Measurements from ENCODE around the gene BMERB1.

DNA sequence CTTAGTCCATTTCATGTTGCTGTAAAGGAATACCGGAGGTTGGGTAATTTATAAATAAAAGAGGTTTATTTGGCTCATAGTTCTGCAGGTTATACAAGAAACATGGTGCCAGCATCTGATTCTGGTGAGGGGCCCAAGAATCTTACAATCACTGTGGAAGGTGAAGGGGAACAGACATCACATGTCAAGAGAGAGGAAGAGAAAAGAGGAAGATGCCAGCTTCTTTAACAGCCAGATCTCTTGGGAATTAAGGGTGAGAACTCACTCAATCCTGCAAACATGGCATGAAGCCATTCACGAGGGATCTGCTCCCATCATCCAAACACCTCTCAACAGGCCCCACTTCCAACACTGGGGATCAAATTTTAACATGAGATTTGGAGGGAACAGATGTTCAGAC, 49.5 kb downstream of the BMERB1 start:
- TF ChIP-seq CTCF (IDR thresholded peaks at IDR 0.05; ENCODE audit: low read depth, low read length), result no peak
- no peak for TF ChIP-seq POLR2A (IDR thresholded peaks at IDR 0.05; ENCODE audit: extremely low read depth, insufficient read length)
- no peak for TF ChIP-seq MAX (IDR thresholded peaks at IDR 0.05; ENCODE audit: low read depth, low read length)

Data from NB4 (cell line).